ENCODE data around the gene GHR. TPM values are rescaled to one million over a fixed set of nuclear protein-coding genes. Genes with fewer than 3 reads are reported as not detected.
"Not testable (repeated sequence)": the region's sequence is repeated elsewhere in the genome, so short reads cannot be mapped to it uniquely, and the experiment has no call there.

The GHR gene
- polyA plus RNA-seq, 3 donors, result not detected

GRCh38 chr5:42677156-42677842 lies 254.1 kb downstream of the GHR start:
- H4K20me1 ChIP-seq (ENCODE audit: insufficient read depth, low read length), result no peaks in the 10 kb centered on the region
- H3K36me3 ChIP-seq (replicated peaks in 1 of 2; ENCODE audit: control insufficient read depth in 1 of 2, insufficient read depth in 2 of 2, low read length in 2 of 2), result no peaks in the 10 kb centered on the region

GRCh38 chr5:42680046-42680445 lies 256.8 kb downstream of the GHR start:
- Mint-ChIP-seq H3K4me1 (peaks cover 2% of the 10 kb centered on the region), H3K27me3 (ENCODE audit: low read depth in 3 of 3) (peaks cover 0 to 2% (median 0%) of the 10 kb centered on the region in 3 donors), H3K27ac (no peak overlapping the region), H3K36me3 (no peaks in the 10 kb centered on the region), H3K9me3 (peaks cover 0 to 11% (median 7%) of the 10 kb centered on the region in 7 donors), H3K4me3 (no peak overlapping the region)
- Histone ChIP-seq H2AFZ (ENCODE audit: insufficient read depth, low read depth, low read length, poor library complexity, severe bottlenecking) (no peak overlapping the region), H3K4me3 (replicated peaks in 1 of 3; ENCODE audit: low read depth in 2 of 3, low read length in 3 of 3) (no peak overlapping the region), H3K4me2 (replicated peaks; ENCODE audit: extremely low read depth, low read length, poor library complexity, severe bottlenecking) (no peak overlapping the region), H3K36me3 (replicated peaks in 1 of 2; ENCODE audit: control insufficient read depth in 1 of 2, insufficient read depth in 2 of 2, low read length in 2 of 2) (no peaks in the 10 kb centered on the region), H3K9me3 (replicated peaks in 1 of 2; ENCODE audit: control insufficient read depth in 1 of 2, insufficient read depth in 1 of 2, low read length in 2 of 2) (peaks cover 0 to 3% of the 10 kb centered on the region in 2 donors), H3K27me3 (ENCODE audit: control insufficient read depth in 2 of 2, insufficient read depth in 2 of 2, low read length in 2 of 2) (no peaks in the 10 kb centered on the region), H3K4me1 (ENCODE audit: control insufficient read depth in 1 of 2, insufficient read depth in 2 of 2, low read length in 2 of 2) (no peaks in the 10 kb centered on the region), H3K9ac (ENCODE audit: insufficient read depth, low read length, poor library complexity, severe bottlenecking) (no peak overlapping the region), H4K20me1 (ENCODE audit: insufficient read depth, low read length) (no peaks in the 10 kb centered on the region), H3K27ac (ENCODE audit: low read depth in 1 of 2, low read length in 2 of 2) (no peak overlapping the region), H3K79me2 (ENCODE audit: insufficient read depth, low read length) (no peaks in the 10 kb centered on the region)
- no peak for DNase-seq
- WGBS (ENCODE audit: insufficient coverage), result 84% methylated on average over 2 of the region's 3 CpGs
- no peak for TF ChIP-seq CTCF (IDR thresholded peaks at IDR 0.05)
- intact Hi-C loops (cut with micrococcal nuclease), result no loop called here

More at GRCh38 chr5:42677156-42677842, 254.1 kb downstream of the GHR start:
- no peak overlapping the region for H3K27ac Mint-ChIP-seq
- Histone ChIP-seq H3K9me3 (replicated peaks in 1 of 2; ENCODE audit: control insufficient read depth in 1 of 2, insufficient read depth in 1 of 2, low read length in 2 of 2) (peaks cover 0 to 8% of the 10 kb centered on the region in 2 donors), H3K27me3 (ENCODE audit: control insufficient read depth in 2 of 2, insufficient read depth in 2 of 2, low read length in 2 of 2) (no peaks in the 10 kb centered on the region), H3K4me1 (ENCODE audit: control insufficient read depth in 1 of 2, insufficient read depth in 2 of 2, low read length in 2 of 2) (no peaks in the 10 kb centered on the region), H3K4me2 (replicated peaks; ENCODE audit: extremely low read depth, low read length, poor library complexity, severe bottlenecking) (no peak overlapping the region), H2AFZ (ENCODE audit: insufficient read depth, low read depth, low read length, poor library complexity, severe bottlenecking) (no peak overlapping the region), H3K9ac (ENCODE audit: insufficient read depth, low read length, poor library complexity, severe bottlenecking) (no peak overlapping the region), H3K79me2 (ENCODE audit: insufficient read depth, low read length) (no peaks in the 10 kb centered on the region), H3K27ac (ENCODE audit: low read depth in 1 of 2, low read length in 2 of 2) (no peak overlapping the region), H3K4me3 (replicated peaks in 1 of 3; ENCODE audit: low read depth in 2 of 3, low read length in 3 of 3) (no peak overlapping the region)
- intact Hi-C loops (cut with micrococcal nuclease), result no loop called here
- TF ChIP-seq CTCF (IDR thresholded peaks at IDR 0.05), result no peak
- no peak for DNase-seq
- peaks cover 0 to 2% (median 0%) of the 10 kb centered on the region in 3 donors for H3K27me3 Mint-ChIP-seq (ENCODE audit: low read depth in 3 of 3)
- no peaks in the 10 kb centered on the region for H3K36me3 Mint-ChIP-seq
- peaks cover 2 to 17% (median 6%) of the 10 kb centered on the region in 7 donors for H3K9me3 Mint-ChIP-seq
- no CpG with 5 or more reads among the region's 5 CpGs for WGBS (ENCODE audit: insufficient coverage)
- H3K4me1 Mint-ChIP-seq, result peaks cover 5% of the 10 kb centered on the region
- H3K4me3 Mint-ChIP-seq, result no peak overlapping the region

- H3K27ac Mint-ChIP-seq; H3K27me3 Mint-ChIP-seq (ENCODE audit: low read depth in 3 of 3); H3K9ac ChIP-seq (ENCODE audit: insufficient read depth, low read length, poor library complexity, severe bottlenecking); H3K4me2 ChIP-seq (replicated peaks; ENCODE audit: extremely low read depth, low read length, poor library complexity, severe bottlenecking); H3K27ac ChIP-seq (ENCODE audit: low read depth in 1 of 2, low read length in 2 of 2); H4K20me1 ChIP-seq (ENCODE audit: insufficient read depth, low read length); H2AFZ ChIP-seq (ENCODE audit: insufficient read depth, low read depth, low read length, poor library complexity, severe bottlenecking); H3K79me2 ChIP-seq (ENCODE audit: insufficient read depth, low read length); H3K4me1 ChIP-seq (ENCODE audit: control insufficient read depth in 1 of 2, insufficient read depth in 2 of 2, low read length in 2 of 2); H3K4me1 Mint-ChIP-seq; H3K9me3 ChIP-seq (replicated peaks in 1 of 2; ENCODE audit: control insufficient read depth in 1 of 2, insufficient read depth in 1 of 2, low read length in 2 of 2); H3K36me3 Mint-ChIP-seq; DNase-seq; H3K4me3 Mint-ChIP-seq; intact Hi-C loops (cut with micrococcal nuclease); H3K4me3 ChIP-seq (replicated peaks in 1 of 3; ENCODE audit: low read depth in 2 of 3, low read length in 3 of 3); H3K27me3 ChIP-seq (ENCODE audit: control insufficient read depth in 2 of 2, insufficient read depth in 2 of 2, low read length in 2 of 2); H3K36me3 ChIP-seq (replicated peaks in 1 of 2; ENCODE audit: control insufficient read depth in 1 of 2, insufficient read depth in 2 of 2, low read length in 2 of 2): not testable (repeated sequence)
- H3K9me3 Mint-ChIP-seq, result peaks cover 2 to 26% (median 15%) of the 10 kb centered on the region in 7 donors
Measured at GRCh38 chr5:42685078-42685477, 261.8 kb downstream of the GHR start.
